GM13977 (cell line): ENCODE results near the gene MAPK14.

Source experiments
- DNase-seq: peaks from one replicate; pipeline ENCODE4 v3.0.0; 2012; ENCODE audit warnings: low spot score
- CTCF ChIP-seq: IDR thresholded peaks from 2 replicates; pipeline ENCODE4 v1.5.1; 2012; ENCODE audit warnings: mild to moderate bottlenecking, control low read depth; ENCODE audit not compliant: insufficient read depth; ENCODE audit errors: extremely low read depth, missing control alignments
- in situ Hi-C: fragments of 300-500 bp; cut with MboI; formaldehyde crosslinking; loops from one replicate; pipeline ENCODE4 v1.12.0; 2022; ENCODE audit warnings: low sequenced_read_pairs, low pct_unique_long_range_greater_than_20kb, mixed read lengths, inconsistent platforms; ENCODE audit not compliant: unreplicated experiment

MAPK14 gene

DNA sequence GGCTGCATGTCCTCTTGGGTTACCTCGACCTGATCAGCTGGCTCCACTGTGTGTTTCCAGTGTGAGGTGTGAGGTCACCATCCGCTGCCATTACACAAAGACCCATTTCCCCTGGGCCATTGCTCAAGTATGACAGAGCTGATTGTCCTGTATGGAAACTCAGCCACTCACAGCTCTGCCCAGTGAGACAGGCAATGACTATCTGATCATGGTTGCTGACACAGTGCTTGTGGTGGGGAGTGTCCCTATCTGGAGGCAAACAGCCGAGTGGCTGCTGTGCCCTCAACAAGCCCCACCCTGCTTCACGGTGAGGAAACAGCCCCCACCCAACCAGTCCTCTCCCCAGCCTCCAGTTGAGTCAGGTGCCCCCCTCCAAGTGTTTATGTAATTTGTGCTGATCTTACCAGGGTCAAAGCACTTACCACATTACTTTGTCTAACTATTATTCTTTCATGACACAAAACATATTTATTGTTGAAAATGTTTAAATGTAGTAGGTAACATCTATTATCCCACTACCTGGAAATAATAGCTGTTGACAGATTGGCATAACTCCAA lies 91.0 kb downstream of the MAPK14 start:
- in situ Hi-C loops = no loop called here
- TF ChIP-seq CTCF = no peak

GRCh38 chr6:36119209-36119608 lies 91.6 kb downstream of the MAPK14 start:
- TF ChIP-seq CTCF = no peak
- in situ Hi-C loops = no loop called here
- DNase-seq = no peak

More for the DNA sequence above, 91.0 kb downstream of the MAPK14 start:
- DNase-seq = no peak

- in situ Hi-C loops = loop anchor here (10.0 kb wide), 1 partner anchor 225 kb away; no protein-coding TSS in a partner anchor
- no peak for TF ChIP-seq CTCF
- no peak for DNase-seq
Measured at GRCh38 chr6:36120018-36120417, 92.4 kb downstream of the MAPK14 start.

DNA sequence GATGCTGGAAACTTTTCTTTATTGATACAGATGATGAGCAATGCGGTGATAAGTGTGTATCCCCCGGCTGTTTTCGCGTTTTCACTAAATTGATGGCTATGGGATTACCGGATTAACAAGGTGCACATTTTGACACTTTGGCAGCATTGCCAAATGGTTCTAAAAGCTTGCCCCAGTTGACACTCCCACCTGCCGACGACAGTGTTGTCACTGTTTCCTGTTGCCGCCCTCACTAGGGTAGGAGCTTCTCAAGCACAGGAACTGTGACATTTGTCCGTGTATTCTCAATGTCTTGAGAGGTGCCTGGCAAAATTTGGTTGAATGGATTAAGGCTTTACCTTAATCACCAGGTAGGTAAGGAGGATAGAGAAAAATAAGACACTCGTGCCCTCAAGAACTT lies 92.9 kb downstream of the MAPK14 start:
- in situ Hi-C loops = loop anchor here (10.0 kb wide), 1 partner anchor 224 kb away; no protein-coding TSS in a partner anchor
- TF ChIP-seq CTCF = no peak
- no peak for DNase-seq

GRCh38 chr6:36120979-36121786 lies 93.6 kb downstream of the MAPK14 start:
- in situ Hi-C loops = loop anchor here (10.0 kb wide), 1 partner anchor 224 kb away; no protein-coding TSS in a partner anchor
- DNase-seq = no peak
- TF ChIP-seq CTCF = no peak

DNA sequence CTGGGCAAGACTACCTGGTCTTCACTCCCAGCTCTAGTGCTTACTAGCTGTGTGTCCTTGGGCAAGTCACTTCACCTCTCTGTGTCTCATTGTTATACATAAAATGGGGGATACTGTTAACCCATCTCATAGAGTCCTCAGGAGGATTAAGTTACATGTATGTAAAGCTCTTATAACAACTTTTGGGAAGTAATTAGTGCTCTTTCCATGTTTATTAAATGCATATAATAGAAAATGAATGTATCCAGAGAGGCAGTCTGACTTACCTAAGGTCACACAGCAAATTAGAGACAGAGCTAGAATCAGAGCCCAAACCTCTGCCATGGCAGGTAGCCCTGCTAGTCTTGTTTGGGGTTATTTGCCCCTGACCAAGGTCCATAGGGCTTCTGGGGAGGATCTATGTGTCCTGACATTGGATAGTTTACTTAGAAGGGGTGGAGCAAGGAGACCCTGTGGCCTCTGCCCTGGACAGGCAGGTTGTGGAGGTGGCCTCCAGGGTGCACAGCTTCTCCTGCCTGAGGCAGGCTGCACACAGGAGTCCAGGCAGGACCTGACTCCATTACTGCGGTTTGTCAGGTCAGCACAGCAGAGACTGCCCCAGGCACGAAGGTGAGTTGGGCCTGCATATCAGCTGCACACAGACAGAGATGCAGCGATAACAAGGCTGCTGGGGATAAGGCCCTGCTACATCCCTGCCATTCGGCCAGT lies 94.3 kb downstream of the MAPK14 start:
- TF ChIP-seq CTCF = no peak
- no peak for DNase-seq
- in situ Hi-C loops = loop anchor here (10.0 kb wide), 1 partner anchor 223 kb away; no protein-coding TSS in a partner anchor
